ENCODE measurements around the gene CYSRT1.

The CYSRT1 gene

GRCh38 chr9:137251490-137252268 lies 26.7 kb downstream of the CYSRT1 start:
- H3K4me3 ChIP-seq (ENCODE audit: low read depth, low read length): no peak overlapping the region
- no peak for TF ChIP-seq CTCF (IDR thresholded peaks at IDR 0.05; ENCODE audit: borderline replicate concordance, insufficient read depth, low read depth, low read length)

GRCh38 chr9:137252555-137253506 lies 27.9 kb downstream of the CYSRT1 start:
- no peak for TF ChIP-seq CTCF (IDR thresholded peaks at IDR 0.05; ENCODE audit: borderline replicate concordance, insufficient read depth, low read depth, low read length)
- no peak overlapping the region for H3K4me3 ChIP-seq (ENCODE audit: low read depth, low read length)

GRCh38 chr9:137253717-137254623 lies 29.0 kb downstream of the CYSRT1 start:
- TF ChIP-seq CTCF (IDR thresholded peaks at IDR 0.05; ENCODE audit: borderline replicate concordance, insufficient read depth, low read depth, low read length): no peak
- H3K4me3 ChIP-seq (ENCODE audit: low read depth, low read length): peak overlapping the region; percentile 79

- H3K4me3 ChIP-seq (ENCODE audit: low read depth, low read length): peak within 1 kb of the TSS; percentile 99
- no peak for TF ChIP-seq CTCF (IDR thresholded peaks at IDR 0.05; ENCODE audit: borderline replicate concordance, insufficient read depth, low read depth, low read length)
Measured at GRCh38 chr9:137254624-137255447, 29.9 kb downstream of the CYSRT1 start, which contains the start of gene NELFB. NELFB (plus strand) TSS chr9:137255327.

- peak overlapping the region; percentile 99 for H3K4me3 ChIP-seq (ENCODE audit: low read depth, low read length)
- TF ChIP-seq CTCF (IDR thresholded peaks at IDR 0.05; ENCODE audit: borderline replicate concordance, insufficient read depth, low read depth, low read length): no peak
Measured at GRCh38 chr9:137255448-137256114, 30.6 kb downstream of the CYSRT1 start.
